ENCODE measurements around the gene B4GALNT2. TPM values are rescaled to one million over a fixed set of nuclear protein-coding genes. Genes with fewer than 3 reads are reported as not detected.
A peak's percentile ranks its signal among the peaks of the same experiment; 100 is the strongest.

The B4GALNT2 gene
- total and polyA plus RNA-seq, 2 experiments from 2014 or later: not detected

GRCh38 chr17:49106321-49107210, 26.0 kb upstream of the B4GALNT2 start:
- TF ChIP-seq, protein P1, sequence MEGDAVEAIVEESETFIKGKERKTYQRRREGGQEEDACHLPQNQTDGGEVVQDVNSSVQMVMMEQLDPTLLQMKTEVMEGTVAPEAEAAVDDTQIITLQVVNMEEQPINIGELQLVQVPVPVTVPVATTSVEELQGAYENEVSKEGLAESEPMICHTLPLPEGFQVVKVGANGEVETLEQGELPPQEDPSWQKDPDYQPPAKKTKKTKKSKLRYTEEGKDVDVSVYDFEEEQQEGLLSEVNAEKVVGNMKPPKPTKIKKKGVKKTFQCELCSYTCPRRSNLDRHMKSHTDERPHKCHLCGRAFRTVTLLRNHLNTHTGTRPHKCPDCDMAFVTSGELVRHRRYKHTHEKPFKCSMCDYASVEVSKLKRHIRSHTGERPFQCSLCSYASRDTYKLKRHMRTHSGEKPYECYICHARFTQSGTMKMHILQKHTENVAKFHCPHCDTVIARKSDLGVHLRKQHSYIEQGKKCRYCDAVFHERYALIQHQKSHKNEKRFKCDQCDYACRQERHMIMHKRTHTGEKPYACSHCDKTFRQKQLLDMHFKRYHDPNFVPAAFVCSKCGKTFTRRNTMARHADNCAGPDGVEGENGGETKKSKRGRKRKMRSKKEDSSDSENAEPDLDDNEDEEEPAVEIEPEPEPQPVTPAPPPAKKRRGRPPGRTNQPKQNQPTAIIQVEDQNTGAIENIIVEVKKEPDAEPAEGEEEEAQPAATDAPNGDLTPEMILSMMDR (IDR thresholded peaks at IDR 0.05; ENCODE audit: low read depth, low read length): no peak
- H3K4me1 ChIP-seq (ENCODE audit: low read depth): no peaks in the 10 kb centered on the region
- H3K4me3 ChIP-seq: no peak overlapping the region
- H3K27me3 ChIP-seq: no peaks in the 10 kb centered on the region
- H3K36me3 ChIP-seq: no peaks in the 10 kb centered on the region
- no peaks in the 10 kb centered on the region for H3K9me3 ChIP-seq (ENCODE audit: low read depth)
- no peak overlapping the region for H3K27ac ChIP-seq
- DNase-seq (ENCODE audit: low read depth in 1 of 2, low spot score in 1 of 2): peak in 1 of 2 donors; percentile 44

- no peaks in the 10 kb centered on the region for H3K9me3 ChIP-seq (ENCODE audit: low read depth)
- no peak for DNase-seq (ENCODE audit: low read depth in 1 of 2, low spot score in 1 of 2)
- no peak overlapping the region for H3K27ac ChIP-seq
- no peaks in the 10 kb centered on the region for H3K36me3 ChIP-seq
- H3K4me1 ChIP-seq (ENCODE audit: low read depth): no peaks in the 10 kb centered on the region
- no peaks in the 10 kb centered on the region for H3K27me3 ChIP-seq
- no peak overlapping the region for H3K4me3 ChIP-seq
- TF ChIP-seq, protein P1 (IDR thresholded peaks at IDR 0.05; ENCODE audit: low read depth, low read length): no peak
Measured at GRCh38 chr17:49107211-49107557, 25.4 kb upstream of the B4GALNT2 start.

GRCh38 chr17:49108318-49108717, 24.3 kb upstream of the B4GALNT2 start:
- no peaks in the 10 kb centered on the region for H3K36me3 ChIP-seq
- TF ChIP-seq, protein P1 (IDR thresholded peaks at IDR 0.05; ENCODE audit: low read depth, low read length): no peak
- DNase-seq (ENCODE audit: low read depth in 1 of 2, low spot score in 1 of 2): peak in 1 of 2 donors; percentile 64
- no peak overlapping the region for H3K27ac ChIP-seq
- no peak overlapping the region for H3K4me3 ChIP-seq
- no peaks in the 10 kb centered on the region for H3K9me3 ChIP-seq (ENCODE audit: low read depth)
- H3K4me1 ChIP-seq (ENCODE audit: low read depth): no peaks in the 10 kb centered on the region
- H3K27me3 ChIP-seq: no peaks in the 10 kb centered on the region

DNA sequence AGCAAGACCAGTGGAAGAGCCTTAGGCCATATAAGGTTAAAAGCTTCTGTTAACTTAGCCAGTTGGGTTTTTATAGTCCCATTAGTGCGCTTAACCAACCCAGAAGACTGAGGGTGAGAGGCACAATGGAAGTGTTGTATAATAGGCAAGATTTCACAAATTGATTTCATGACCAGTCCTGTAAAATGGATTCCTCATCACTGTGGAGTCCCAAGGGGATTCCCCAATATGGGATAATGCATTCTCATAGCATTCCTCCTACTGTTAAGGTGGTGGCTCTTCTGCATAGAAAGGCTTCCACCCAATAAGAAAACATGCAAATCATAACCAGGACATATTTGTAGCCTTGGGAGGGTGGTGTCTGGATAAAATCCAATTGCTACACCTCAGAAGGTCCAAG, 22.1 kb upstream of the B4GALNT2 start:
- H3K36me3 ChIP-seq: no peaks in the 10 kb centered on the region

DNA sequence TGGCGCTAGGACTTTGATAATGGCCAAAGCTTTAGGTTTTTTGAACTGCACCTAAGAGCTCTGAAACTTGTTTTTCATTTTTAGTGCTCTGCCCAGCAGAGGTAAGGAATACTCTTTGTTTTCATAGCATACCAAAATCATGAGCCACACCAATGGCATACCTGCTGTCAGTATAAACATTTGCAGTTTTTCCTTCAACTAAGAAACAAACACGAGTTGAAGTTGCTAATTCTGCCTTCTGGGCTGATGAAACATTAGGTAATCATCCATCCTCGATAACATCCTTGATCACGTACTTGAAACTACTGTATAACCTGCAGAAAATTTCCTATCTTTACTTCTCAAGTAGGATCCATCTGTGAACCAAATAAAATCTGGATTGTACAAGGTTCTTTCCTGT, 20.6 kb upstream of the B4GALNT2 start:
- no peak overlapping the region for H3K4me3 ChIP-seq
- no peaks in the 10 kb centered on the region for H3K4me1 ChIP-seq (ENCODE audit: low read depth)
- H3K27me3 ChIP-seq: no peaks in the 10 kb centered on the region
- TF ChIP-seq, protein P1 (IDR thresholded peaks at IDR 0.05; ENCODE audit: low read depth, low read length): no peak
- DNase-seq (ENCODE audit: low read depth in 1 of 2, low spot score in 1 of 2): no peak
- H3K36me3 ChIP-seq: no peaks in the 10 kb centered on the region
- H3K9me3 ChIP-seq (ENCODE audit: low read depth): no peaks in the 10 kb centered on the region
- no peak overlapping the region for H3K27ac ChIP-seq

More for the DNA sequence above, 22.1 kb upstream of the B4GALNT2 start:
- no peak for DNase-seq (ENCODE audit: low read depth in 1 of 2, low spot score in 1 of 2)
- no peaks in the 10 kb centered on the region for H3K9me3 ChIP-seq (ENCODE audit: low read depth)
- no peak overlapping the region for H3K4me3 ChIP-seq
- no peak overlapping the region for H3K27ac ChIP-seq
- no peaks in the 10 kb centered on the region for H3K27me3 ChIP-seq
- TF ChIP-seq, protein P1 (IDR thresholded peaks at IDR 0.05; ENCODE audit: low read depth, low read length): no peak
- no peaks in the 10 kb centered on the region for H3K4me1 ChIP-seq (ENCODE audit: low read depth)
